Testis (tissue), 3 donors: ENCODE data around the gene PIANP. TPM values are rescaled to one million over a fixed set of nuclear protein-coding genes. Genes with fewer than 3 reads are reported as not detected.

Experiments used
- DNase-seq: peaks from one replicate; pipeline ENCODE4 v3.0.0-alpha.2; 2019
- H3K27ac ChIP-seq, 2 donors: fragments of 200-600 bp; sonication (generic); one replicate each; pipeline ENCODE4 v1.5.1; 2019
- H3K27me3 ChIP-seq: fragments of 200-600 bp; sonication (generic); one replicate; pipeline ENCODE4 v1.5.1; 2019
- H3K36me3 ChIP-seq: fragments of 200-600 bp; sonication (generic); one replicate; pipeline ENCODE4 v1.5.1; 2017; ENCODE audit warnings: low read depth; ENCODE audit errors: missing control alignments
- H3K4me1 ChIP-seq: fragments of 200-600 bp; sonication (generic); one replicate; pipeline ENCODE4 v1.5.1; 2019
- H3K4me3 ChIP-seq, 2 donors: fragments of 200-600 bp; sonication (generic); one replicate each; pipeline ENCODE4 v1.5.1; 2017 to 2019
- H3K9me3 ChIP-seq: fragments of 200-600 bp; sonication (generic); one replicate; pipeline ENCODE4 v1.5.1; 2017
- POLR2A ChIP-seq: fragments of 450-650 bp; IDR thresholded peaks from one replicate; pipeline ENCODE4 v1.6.1; 2017; ENCODE audit warnings: antibody characterized with exemption, mild to moderate bottlenecking, moderate library complexity
- WGBS, 2 donors: methylation state at CpG; one replicate each; pipeline ENCODE4 v1.1.5; 2018; 5-methylcytosine and 5-hydroxymethylcytosine counted together
- intact Hi-C: fragments of 100-400 bp; cut with DNase I; formaldehyde crosslinking; loops from one replicate; pipeline ENCODE4 v1.15.1; 2023; ENCODE audit warnings: low total_unique reads
- polyA plus RNA-seq: library from polyadenylated mRNA; stranded (reverse); fragments of 350-450 nt; fragmentation: Illumina TruSeq; extraction: RNeasy Lipid Tissue Mini Kit (QIAGEN cat#74804); gene quantifications from one replicate; pipeline ENCODE4 v1.2.3, GENCODE V29; 2014; ENCODE audit warnings: low read depth, low replicate concordance; ENCODE audit not compliant: insufficient read depth
- total RNA-seq, 2 donors: library from RNA; depleted of rRNA; stranded (reverse); fragments of >200 nt; gene quantifications; one replicate each; pipeline ENCODE4 v1.2.3, GENCODE V29; 2016
- TF ChIP-seq, protein P1 (sequence below), 3 experiments: fragments of 450-650 bp in 2 of 3; fragments of 200-600 bp in 1 of 3; sonication (generic) in 1 of 3; IDR thresholded peaks; one replicate each; pipeline ENCODE4 v1.5.1; 2016 to 2019; ENCODE audit warnings: antibody characterized with exemption in 3 of 3, mild to moderate bottlenecking in 2 of 3, moderate library complexity in 1 of 3

Gene PIANP
- total and polyA plus RNA-seq, 3 donors from 2014 or later, result 3.3 to 7.6 (median 5.8) TPM

DNA sequence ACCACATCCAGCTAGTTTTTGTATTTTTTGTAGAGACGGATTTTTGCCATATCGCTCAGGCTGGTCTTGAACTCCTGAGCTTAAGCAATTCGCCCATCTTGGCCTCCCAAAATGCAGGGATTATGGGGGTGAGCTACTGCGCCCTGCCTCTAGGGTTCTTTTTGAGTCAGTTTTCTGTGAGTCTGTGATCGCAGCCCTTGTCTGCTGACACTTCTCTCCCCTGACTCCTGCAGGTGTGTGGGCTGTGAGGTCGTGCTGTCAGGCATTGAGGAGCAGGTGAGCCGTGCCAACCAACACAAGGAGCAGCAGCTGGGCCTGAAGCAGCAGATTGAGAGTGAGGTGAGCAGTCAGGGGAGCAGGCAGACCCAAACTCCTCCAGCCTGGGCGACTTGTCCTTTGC, 29.6 kb upstream of the PIANP start:
- Histone ChIP-seq H3K36me3 (no peaks in the 10 kb centered on the region), H3K4me1 (no peaks in the 10 kb centered on the region), H3K27ac (no peak overlapping the region), H3K9me3 (no peaks in the 10 kb centered on the region), H3K27me3 (no peaks in the 10 kb centered on the region), H3K4me3 (no peak overlapping the region)
- intact Hi-C loops, result no loop called here
- DNase-seq, result no peak
- 91 to 97% methylated on average over 8 of the region's 8 CpGs for WGBS, 2 donors
- no peak for TF ChIP-seq POLR2A
- TF ChIP-seq, protein P1, sequence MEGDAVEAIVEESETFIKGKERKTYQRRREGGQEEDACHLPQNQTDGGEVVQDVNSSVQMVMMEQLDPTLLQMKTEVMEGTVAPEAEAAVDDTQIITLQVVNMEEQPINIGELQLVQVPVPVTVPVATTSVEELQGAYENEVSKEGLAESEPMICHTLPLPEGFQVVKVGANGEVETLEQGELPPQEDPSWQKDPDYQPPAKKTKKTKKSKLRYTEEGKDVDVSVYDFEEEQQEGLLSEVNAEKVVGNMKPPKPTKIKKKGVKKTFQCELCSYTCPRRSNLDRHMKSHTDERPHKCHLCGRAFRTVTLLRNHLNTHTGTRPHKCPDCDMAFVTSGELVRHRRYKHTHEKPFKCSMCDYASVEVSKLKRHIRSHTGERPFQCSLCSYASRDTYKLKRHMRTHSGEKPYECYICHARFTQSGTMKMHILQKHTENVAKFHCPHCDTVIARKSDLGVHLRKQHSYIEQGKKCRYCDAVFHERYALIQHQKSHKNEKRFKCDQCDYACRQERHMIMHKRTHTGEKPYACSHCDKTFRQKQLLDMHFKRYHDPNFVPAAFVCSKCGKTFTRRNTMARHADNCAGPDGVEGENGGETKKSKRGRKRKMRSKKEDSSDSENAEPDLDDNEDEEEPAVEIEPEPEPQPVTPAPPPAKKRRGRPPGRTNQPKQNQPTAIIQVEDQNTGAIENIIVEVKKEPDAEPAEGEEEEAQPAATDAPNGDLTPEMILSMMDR (IDR thresholded peaks at IDR 0.05), result no peak

- DNase-seq, result no peak
- WGBS, 2 donors, result 90 to 91% methylated on average over 11 to 18 of the region's 18 CpGs
- TF ChIP-seq, protein P1 (IDR thresholded peaks at IDR 0.05), result no peak
- no peak for TF ChIP-seq POLR2A
- no peaks in the 10 kb centered on the region for H3K36me3 ChIP-seq
- no peaks in the 10 kb centered on the region for H3K27me3 ChIP-seq
- no peaks in the 10 kb centered on the region for H3K9me3 ChIP-seq
- peaks cover 5% of the 10 kb centered on the region for H3K4me1 ChIP-seq
- intact Hi-C loops, result no loop called here
- no peak overlapping the region for H3K27ac ChIP-seq
- no peak overlapping the region for H3K4me3 ChIP-seq
These were observed 28.6 kb upstream of the PIANP start for GRCh38 chr12:6729186-6729585.

DNA sequence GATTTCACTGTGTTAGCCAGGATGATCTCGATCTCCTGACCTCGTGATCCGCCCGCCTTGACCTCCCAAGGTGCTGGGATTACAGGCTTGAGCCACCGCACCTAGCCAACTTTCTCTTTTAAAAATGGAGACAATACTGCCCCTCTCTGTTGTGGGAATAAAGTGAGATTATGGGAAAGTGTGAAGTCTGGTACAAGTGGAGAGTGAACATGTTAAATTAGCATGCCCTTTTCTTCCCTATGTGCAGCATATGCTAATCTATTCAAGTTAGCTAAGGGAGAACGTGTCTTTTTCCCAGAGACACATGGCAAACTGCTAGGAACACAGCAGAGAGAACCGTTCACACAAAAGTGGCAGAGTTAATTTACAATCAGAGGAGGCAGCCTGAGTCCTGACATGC, 24.7 kb upstream of the PIANP start:
- no peak for TF ChIP-seq POLR2A
- TF ChIP-seq, protein P1 (IDR thresholded peaks at IDR 0.05), result no peak

GRCh38 chr12:6724409-6724797, 23.8 kb upstream of the PIANP start:
- no peaks in the 10 kb centered on the region for H3K27me3 ChIP-seq
- intact Hi-C loops, result loop anchor here (5.0 kb wide), 1 partner anchor 37 kb away; the partner anchor contains the start of gene ZNF384
- no peak for DNase-seq
- peaks cover 5% of the 10 kb centered on the region for H3K4me1 ChIP-seq
- peak overlapping the region; percentile 78 to 81 for H3K27ac ChIP-seq
- H3K9me3 ChIP-seq, result no peaks in the 10 kb centered on the region
- H3K36me3 ChIP-seq, result no peaks in the 10 kb centered on the region
- TF ChIP-seq, protein P1 (IDR thresholded peaks at IDR 0.05), result no peak
- no peak for TF ChIP-seq POLR2A
- H3K4me3 ChIP-seq, result peak overlapping the region; percentile 57 to 78
- 6 to 13% methylated on average over 9 to 10 of the region's 10 CpGs for WGBS, 2 donors

More for the DNA sequence above, 24.7 kb upstream of the PIANP start:
- Histone ChIP-seq H3K4me3 (no peak overlapping the region), H3K9me3 (no peaks in the 10 kb centered on the region), H3K4me1 (peaks cover 5% of the 10 kb centered on the region), H3K27me3 (no peaks in the 10 kb centered on the region), H3K36me3 (no peaks in the 10 kb centered on the region), H3K27ac (no peak overlapping the region)
- intact Hi-C loops, result no loop called here
- DNase-seq, result no peak
- 81% methylated on average over 7 of the region's 7 CpGs for WGBS, 2 donors
